BLaER1 (cell line): Measurements from ENCODE around the gene SLC29A4.
"Not testable (repeated sequence)": the region's sequence is repeated elsewhere in the genome, so short reads cannot be mapped to it uniquely, and the experiment has no call there.

Experiments
- H3K27ac ChIP-seq: shearing (Covaris generic); formaldehyde crosslinking; 2 replicates; pipeline ENCODE4 v1.8.1; 2022
- H3K27me3 ChIP-seq: shearing (Covaris generic); formaldehyde crosslinking; 2 replicates; pipeline ENCODE4 v1.8.1; 2022
- H3K36me3 ChIP-seq: shearing (Covaris generic); formaldehyde crosslinking; 2 replicates; pipeline ENCODE4 v1.8.1; 2022
- H3K4me1 ChIP-seq: shearing (Covaris generic); formaldehyde crosslinking; 2 replicates; pipeline ENCODE4 v1.8.1; 2022
- H3K4me2 ChIP-seq: shearing (Covaris generic); formaldehyde crosslinking; 2 replicates; pipeline ENCODE4 v1.8.1; 2022
- H3K4me3 ChIP-seq: shearing (Covaris generic); formaldehyde crosslinking; 2 replicates; pipeline ENCODE4 v1.8.1; 2022
- H3K9ac ChIP-seq: shearing (Covaris generic); formaldehyde crosslinking; 2 replicates; pipeline ENCODE4 v1.8.1; 2022
- H3K9me3 ChIP-seq: shearing (Covaris generic); formaldehyde crosslinking; 2 replicates; pipeline ENCODE4 v1.8.1; 2022
- H4K20me1 ChIP-seq: shearing (Covaris generic); formaldehyde crosslinking; 2 replicates; pipeline ENCODE4 v1.8.1; 2022
- Cebpa-rat ChIP-seq: shearing (Covaris generic); IDR thresholded peaks from 2 replicates; pipeline ENCODE4 v1.8.1; 2022

SLC29A4 gene

GRCh38 chr7:5284304-5285281, 1.9 kb downstream of the SLC29A4 start:
- H3K9ac ChIP-seq, result no peak overlapping the region
- H3K36me3 ChIP-seq, result peaks cover 20% of the 10 kb centered on the region
- H3K27ac ChIP-seq, result no peak overlapping the region
- TF ChIP-seq Cebpa-rat, result no peak
- H3K9me3 ChIP-seq, result no peaks in the 10 kb centered on the region
- peaks cover 18% of the 10 kb centered on the region for H4K20me1 ChIP-seq
- no peak overlapping the region for H3K4me3 ChIP-seq
- peaks cover 31% of the 10 kb centered on the region for H3K4me1 ChIP-seq
- H3K4me2 ChIP-seq, result peak overlapping the region; percentile 89
- no peaks in the 10 kb centered on the region for H3K27me3 ChIP-seq

- Histone ChIP-seq H3K4me1 (peaks cover 31% of the 10 kb centered on the region), H3K36me3 (peaks cover 39% of the 10 kb centered on the region), H3K9ac (no peak overlapping the region), H3K27ac (no peak overlapping the region), H4K20me1 (peaks cover 18% of the 10 kb centered on the region), H3K27me3 (no peaks in the 10 kb centered on the region), H3K9me3 (no peaks in the 10 kb centered on the region), H3K4me2 (peak overlapping the region; percentile 34; the same call in 1 of the 2 replicates), H3K4me3 (no peak overlapping the region)
- no peak for TF ChIP-seq Cebpa-rat
These were observed 4.2 kb downstream of the SLC29A4 start for GRCh38 chr7:5286933-5287332.

GRCh38 chr7:5287373-5287772, 4.6 kb downstream of the SLC29A4 start:
- H3K27me3 ChIP-seq, H3K4me3 ChIP-seq, H3K27ac ChIP-seq, H3K9ac ChIP-seq, H3K9me3 ChIP-seq, H3K4me2 ChIP-seq: not testable (repeated sequence)
- Histone ChIP-seq H4K20me1 (peaks cover 18% of the 10 kb centered on the region), H3K36me3 (peaks cover 41% of the 10 kb centered on the region), H3K4me1 (peaks cover 31% of the 10 kb centered on the region)

GRCh38 chr7:5287802-5288201, 5.1 kb downstream of the SLC29A4 start:
- peaks cover 41% of the 10 kb centered on the region for H3K36me3 ChIP-seq
- H3K9ac ChIP-seq, result no peak overlapping the region
- TF ChIP-seq Cebpa-rat, result no peak
- H3K4me2 ChIP-seq, result no peak overlapping the region
- no peaks in the 10 kb centered on the region for H3K9me3 ChIP-seq
- H3K4me3 ChIP-seq, result no peak overlapping the region
- peaks cover 18% of the 10 kb centered on the region for H4K20me1 ChIP-seq
- H3K27me3 ChIP-seq, result no peaks in the 10 kb centered on the region
- H3K4me1 ChIP-seq, result peaks cover 31% of the 10 kb centered on the region
- H3K27ac ChIP-seq, result no peak overlapping the region

- not testable (repeated sequence) for H3K9ac ChIP-seq, H3K27me3 ChIP-seq, H3K27ac ChIP-seq
These were observed 5.8 kb downstream of the SLC29A4 start for GRCh38 chr7:5288560-5288959.

GRCh38 chr7:5289355-5289754, 6.6 kb downstream of the SLC29A4 start:
- no peak overlapping the region for H3K27ac ChIP-seq
- no peak overlapping the region for H3K4me2 ChIP-seq
- H3K36me3 ChIP-seq, result peaks cover 48% of the 10 kb centered on the region
- H4K20me1 ChIP-seq, result peaks cover 16% of the 10 kb centered on the region
- H3K9me3 ChIP-seq, result no peaks in the 10 kb centered on the region
- no peak overlapping the region for H3K9ac ChIP-seq
- no peak for TF ChIP-seq Cebpa-rat
- H3K4me1 ChIP-seq, result peaks cover 20% of the 10 kb centered on the region
- H3K4me3 ChIP-seq, result no peak overlapping the region
- no peaks in the 10 kb centered on the region for H3K27me3 ChIP-seq

More at GRCh38 chr7:5288560-5288959, 5.8 kb downstream of the SLC29A4 start:
- not testable (repeated sequence) for H3K9me3 ChIP-seq, H3K4me2 ChIP-seq, H3K4me3 ChIP-seq
- peaks cover 28% of the 10 kb centered on the region for H3K4me1 ChIP-seq
- H4K20me1 ChIP-seq, result peaks cover 18% of the 10 kb centered on the region
- peaks cover 41% of the 10 kb centered on the region for H3K36me3 ChIP-seq

GRCh38 chr7:5291301-5291700, 8.6 kb downstream of the SLC29A4 start:
- Histone ChIP-seq H3K27me3 (no peaks in the 10 kb centered on the region), H3K9me3 (no peaks in the 10 kb centered on the region), H3K27ac (no peak overlapping the region), H3K4me3 (no peak overlapping the region), H3K4me2 (no peak overlapping the region), H3K36me3 (peaks cover 63% of the 10 kb centered on the region), H4K20me1 (0 out of 2 replicates have a peak, but pooled peaks cover 7% of the 10 kb centered on the region), H3K4me1 (peaks cover 8% of the 10 kb centered on the region), H3K9ac (no peak overlapping the region)
- no peak for TF ChIP-seq Cebpa-rat

- H3K9ac ChIP-seq, H3K4me1 ChIP-seq, H4K20me1 ChIP-seq, H3K9me3 ChIP-seq, H3K27me3 ChIP-seq, H3K4me3 ChIP-seq, H3K4me2 ChIP-seq, H3K27ac ChIP-seq: not testable (repeated sequence)
- peaks cover 63% of the 10 kb centered on the region for H3K36me3 ChIP-seq
These were observed 9.1 kb downstream of the SLC29A4 start for GRCh38 chr7:5291711-5292335.

GRCh38 chr7:5294169-5294987, 11.6 kb downstream of the SLC29A4 start:
- Histone ChIP-seq H3K4me3 (no peak overlapping the region), H3K9ac (no peak overlapping the region), H3K27me3 (no peaks in the 10 kb centered on the region), H3K4me1 (peaks cover 22% of the 10 kb centered on the region), H3K27ac (no peak overlapping the region), H3K9me3 (no peaks in the 10 kb centered on the region), H3K36me3 (peaks cover 54% of the 10 kb centered on the region), H3K4me2 (no peak overlapping the region), H4K20me1 (no peaks in the 10 kb centered on the region)
- TF ChIP-seq Cebpa-rat, result no peak
